Cardiac septum (tissue), 1 donor: Measurements from ENCODE around the gene MLLT1. TPM values are rescaled to one million over a fixed set of nuclear protein-coding genes. Genes with fewer than 3 reads are reported as not detected.

ENCODE experiments used
- DNase-seq: peaks from one replicate; pipeline ENCODE4 v3.0.0-alpha.2; 2020; ENCODE audit warnings: low spot score
- intact Hi-C: fragments of 100-400 bp; cut with DNase I; formaldehyde crosslinking; loops from one replicate; pipeline ENCODE4 v1.14.0; 2022
- total RNA-seq: library from RNA; stranded (reverse); fragmentation: NEBNext Ultra II Directional; extraction: Animal tissue kit (Norgen Biotek cat#: 25700); gene quantifications from one replicate; pipeline ENCODE4 v1.2.1, GENCODE V29; 2021
- donor health status: DM: no; HTN: no; CAD: no.

The MLLT1 gene
- total RNA-seq, 1 donor from 2014 or later, result 30.6 TPM

- DNase-seq, result no peak
- intact Hi-C loops, result no loop called here
These were observed 91.0 kb downstream of the MLLT1 start for GRCh38 chr19:6188811-6189210.

GRCh38 chr19:6187374-6187773 lies 92.4 kb downstream of the MLLT1 start:
- no peak for DNase-seq
- intact Hi-C loops, result no loop called here

- intact Hi-C loops, result no loop called here
These were observed 93.6 kb downstream of the MLLT1 start for GRCh38 chr19:6185835-6186834.

GRCh38 chr19:6185093-6185834 lies 94.5 kb downstream of the MLLT1 start:
- intact Hi-C loops, result no loop called here

More at GRCh38 chr19:6185835-6186834, 93.6 kb downstream of the MLLT1 start:
- no peak for DNase-seq

GRCh38 chr19:6181119-6181518 lies 98.7 kb downstream of the MLLT1 start:
- no peak for DNase-seq
- intact Hi-C loops, result no loop called here

More at GRCh38 chr19:6185093-6185834, 94.5 kb downstream of the MLLT1 start:
- no peak for DNase-seq

GRCh38 chr19:6173190-6173589 lies 106.6 kb downstream of the MLLT1 start:
- no peak for DNase-seq
- intact Hi-C loops, result no loop called here

GRCh38 chr19:6172074-6172863 lies 107.5 kb downstream of the MLLT1 start:
- intact Hi-C loops, result no loop called here
- DNase-seq, result no peak

GRCh38 chr19:6167115-6167514 lies 112.7 kb downstream of the MLLT1 start:
- DNase-seq, result no peak
- intact Hi-C loops, result loop anchor here (5.0 kb wide), 1 partner anchor 130 kb away; no protein-coding TSS in a partner anchor

GRCh38 chr19:6164906-6165531 lies 114.8 kb downstream of the MLLT1 start:
- intact Hi-C loops, result loop anchor here (5.0 kb wide), 1 partner anchor 132 kb away; no protein-coding TSS in a partner anchor
- no peak for DNase-seq

- intact Hi-C loops, result no loop called here
- DNase-seq, result no peak
These were observed 118.4 kb downstream of the MLLT1 start for GRCh38 chr19:6161271-6161850.

Other genes with a start within 250 kb of the MLLT1 start
- 4.0 TPM for gene RFX2, start 169.5 kb downstream of the MLLT1 start, total RNA-seq
- gene ACSBG2, start 144.3 kb downstream of the MLLT1 start, total RNA-seq, result not detected
- not detected for gene ACER1, start 53.6 kb upstream of the MLLT1 start, total RNA-seq
- gene CLPP, start 81.6 kb upstream of the MLLT1 start, total RNA-seq, result 59.3 TPM
- 130 TPM for gene ALKBH7, start 92.8 kb upstream of the MLLT1 start, total RNA-seq
- 0.70 TPM for gene PSPN, start 96.0 kb upstream of the MLLT1 start, total RNA-seq
- gene GTF2F1, start 113.2 kb upstream of the MLLT1 start, total RNA-seq, result 30.9 TPM
- 87.6 TPM for gene KHSRP, start 144.8 kb upstream of the MLLT1 start, total RNA-seq
- 0.83 TPM for gene SLC25A41, start 153.8 kb upstream of the MLLT1 start, total RNA-seq
- gene SLC25A23, start 179.8 kb upstream of the MLLT1 start, total RNA-seq, result 143 TPM
- gene CRB3, start 184.3 kb upstream of the MLLT1 start, total RNA-seq, result not detected
- gene DENND1C, start 201.8 kb upstream of the MLLT1 start, total RNA-seq, result 0.78 TPM
- gene TUBB4A, start 222.3 kb upstream of the MLLT1 start, total RNA-seq, result 0.40 TPM